COLO829 (cell line): ENCODE measurements around the gene PSMG2.
A peak's percentile ranks its signal among the peaks of the same experiment; 100 is the strongest.
"Not testable (repeated sequence)": the region's sequence is repeated elsewhere in the genome, so short reads cannot be mapped to it uniquely, and the experiment has no call there.

ENCODE experiments used
- DNase-seq: peaks from one replicate; pipeline ENCODE4 v3.0.0; 2012; ENCODE audit warnings: low spot score

The PSMG2 gene

GRCh38 chr18:12722731-12723130 is 19.9 kb downstream of the PSMG2 start:
- no peak for DNase-seq

- DNase-seq = no peak
Observed at GRCh38 chr18:12726331-12726730, 23.5 kb downstream of the PSMG2 start.

GRCh38 chr18:12726774-12727550 is 24.1 kb downstream of the PSMG2 start:
- peak; percentile 72 for DNase-seq

GRCh38 chr18:12737243-12737902 is 34.5 kb downstream of the PSMG2 start:
- no peak for DNase-seq

- peak; percentile 12 for DNase-seq
Observed at GRCh38 chr18:12741351-12741750, 38.5 kb downstream of the PSMG2 start.

GRCh38 chr18:12742453-12742852 is 39.6 kb downstream of the PSMG2 start:
- DNase-seq = no peak

GRCh38 chr18:12744103-12744502 is 41.3 kb downstream of the PSMG2 start:
- peak; percentile 38 for DNase-seq

- no peak for DNase-seq
Observed at GRCh38 chr18:12745095-12745795, 42.4 kb downstream of the PSMG2 start.

- no peak for DNase-seq
Observed at GRCh38 chr18:12747530-12748315, 44.9 kb downstream of the PSMG2 start.

- DNase-seq = no peak
Observed at GRCh38 chr18:12748671-12749070, 45.8 kb downstream of the PSMG2 start.

- DNase-seq = no peak
Observed at GRCh38 chr18:12749121-12749520, 46.3 kb downstream of the PSMG2 start.

GRCh38 chr18:12750076-12750714 is 47.4 kb downstream of the PSMG2 start:
- DNase-seq = no peak

GRCh38 chr18:12750715-12751502 is 48.1 kb downstream of the PSMG2 start:
- no peak for DNase-seq

- no peak for DNase-seq
Observed at GRCh38 chr18:12751503-12751884, 48.7 kb downstream of the PSMG2 start.

- no peak for DNase-seq
Observed at GRCh38 chr18:12751891-12752290, 49.0 kb downstream of the PSMG2 start.

GRCh38 chr18:12754511-12754910 is 51.7 kb downstream of the PSMG2 start:
- DNase-seq = no peak

- DNase-seq = not testable (repeated sequence)
Observed at GRCh38 chr18:12755606-12756005, 52.8 kb downstream of the PSMG2 start.

- not testable (repeated sequence) for DNase-seq
Observed at GRCh38 chr18:12756619-12757239, 53.9 kb downstream of the PSMG2 start.

GRCh38 chr18:12758566-12758965 is 55.7 kb downstream of the PSMG2 start:
- not testable (repeated sequence) for DNase-seq

GRCh38 chr18:12765126-12765525 is 62.3 kb downstream of the PSMG2 start:
- no peak for DNase-seq
